Activated T-cell treated with anti-CD3 and anti-CD28 coated beads for 1 hour (primary cell): ENCODE data around the gene ZDHHC6.
"Not testable (repeated sequence)": the region's sequence is repeated elsewhere in the genome, so short reads cannot be mapped to it uniquely, and the experiment has no call there.

Source experiments
- DNase-seq: peaks from one replicate; pipeline ENCODE4 v3.0.0-alpha.2; 2020; ENCODE audit warnings: low read depth

The ZDHHC6 gene

DNA sequence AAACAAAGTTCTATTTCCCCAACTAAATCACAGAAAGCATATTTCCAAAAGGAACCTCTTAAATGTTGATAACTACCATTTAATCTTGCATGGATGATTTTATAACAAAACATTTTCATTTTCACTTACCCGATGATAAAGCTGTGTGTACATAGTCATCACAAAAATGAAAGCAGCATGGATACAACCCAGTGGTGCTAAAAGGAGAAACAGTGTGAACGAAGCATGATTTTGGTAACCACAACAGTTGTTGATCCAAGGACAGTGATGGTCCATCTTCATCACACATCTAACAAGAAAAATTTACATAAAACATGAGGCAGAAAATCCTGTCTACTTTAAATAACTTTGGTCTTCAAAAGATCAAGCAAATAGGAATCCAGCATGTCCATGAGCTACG lies 4.7 kb downstream of the ZDHHC6 start:
- DNase-seq = no peak

GRCh38 chr10:112441520-112441919 lies 5.2 kb downstream of the ZDHHC6 start:
- DNase-seq = no peak

- DNase-seq = no peak
Measured at GRCh38 chr10:112438356-112438755, 8.4 kb downstream of the ZDHHC6 start.

DNA sequence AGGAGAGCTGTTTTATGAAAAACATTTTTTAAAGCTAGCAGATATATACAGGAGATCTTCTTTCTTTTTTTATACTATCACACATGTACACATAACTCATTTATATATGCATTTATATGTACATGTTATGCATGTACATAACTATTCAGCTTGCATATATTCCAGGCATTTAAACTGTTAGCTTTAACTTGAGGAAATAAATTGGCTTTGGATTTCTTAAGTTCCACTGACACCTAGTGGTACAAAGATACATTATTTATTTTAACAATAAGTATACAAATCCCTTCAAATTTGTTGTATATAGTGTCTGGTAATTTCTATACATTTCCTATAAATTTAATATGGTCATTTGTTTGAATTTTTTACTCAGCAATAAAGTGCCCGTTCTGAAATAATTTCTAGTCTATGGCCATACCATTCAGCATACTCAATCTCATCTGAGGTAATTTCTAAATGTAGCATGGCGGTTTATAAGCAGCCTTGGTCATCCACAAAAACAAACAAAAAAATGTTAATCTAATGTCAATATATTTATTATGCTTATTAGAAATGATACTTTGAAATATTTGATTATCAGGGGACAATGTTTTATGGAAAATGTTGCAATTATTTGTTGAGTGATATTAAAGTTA lies 11.6 kb downstream of the ZDHHC6 start:
- no peak for DNase-seq

- no peak for DNase-seq
Measured at GRCh38 chr10:112433136-112433535, 13.6 kb downstream of the ZDHHC6 start.

DNA sequence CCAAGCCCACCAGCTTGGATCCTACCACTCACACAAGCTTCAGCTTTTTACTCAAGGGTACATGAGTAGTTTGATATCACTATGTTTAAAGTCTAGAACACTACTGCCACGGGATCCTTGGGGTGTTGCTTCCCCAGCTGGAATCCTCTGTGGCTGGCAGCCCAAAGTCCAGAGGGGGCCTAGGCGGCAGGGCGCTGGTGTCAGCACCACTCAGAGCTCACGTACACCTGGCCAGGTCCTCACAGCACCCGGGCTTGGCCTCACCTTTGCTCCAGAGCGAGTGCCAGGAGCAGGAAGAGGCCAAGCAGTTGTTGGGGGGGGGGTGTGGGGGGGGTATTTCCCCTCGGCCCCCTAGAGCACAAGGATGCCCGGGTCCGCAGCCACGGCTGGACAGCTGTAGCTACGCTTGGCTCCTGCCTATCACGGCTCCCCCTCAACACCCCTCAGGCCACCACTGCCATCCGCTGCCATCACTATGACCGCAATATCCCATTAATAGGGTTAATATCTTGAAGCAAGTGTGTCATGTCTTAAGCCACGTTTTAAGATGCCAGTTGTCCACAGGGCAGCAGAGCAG lies 17.0 kb downstream of the ZDHHC6 start:
- no peak for DNase-seq

DNA sequence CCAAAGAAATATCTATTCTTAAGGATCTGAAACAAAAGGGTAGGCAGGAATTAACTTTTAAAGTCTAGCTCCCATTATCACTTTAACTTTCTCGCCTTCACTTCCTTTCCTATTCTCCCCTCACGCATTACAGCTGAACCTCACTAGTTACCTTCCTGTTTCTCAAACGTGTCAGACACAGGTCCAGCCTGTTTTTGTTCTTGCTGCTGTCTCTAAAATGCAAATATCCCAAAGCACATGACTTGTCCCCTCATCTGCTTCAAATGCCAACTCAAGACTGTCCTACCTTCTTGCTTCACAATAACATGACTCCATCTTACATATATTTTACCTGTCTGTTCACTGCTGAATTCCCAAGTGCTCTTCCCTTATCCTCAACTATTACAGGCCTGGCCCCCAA lies 17.6 kb downstream of the ZDHHC6 start:
- DNase-seq = no peak

- DNase-seq = no peak
Measured at GRCh38 chr10:112426111-112426510, 20.6 kb downstream of the ZDHHC6 start.

DNA sequence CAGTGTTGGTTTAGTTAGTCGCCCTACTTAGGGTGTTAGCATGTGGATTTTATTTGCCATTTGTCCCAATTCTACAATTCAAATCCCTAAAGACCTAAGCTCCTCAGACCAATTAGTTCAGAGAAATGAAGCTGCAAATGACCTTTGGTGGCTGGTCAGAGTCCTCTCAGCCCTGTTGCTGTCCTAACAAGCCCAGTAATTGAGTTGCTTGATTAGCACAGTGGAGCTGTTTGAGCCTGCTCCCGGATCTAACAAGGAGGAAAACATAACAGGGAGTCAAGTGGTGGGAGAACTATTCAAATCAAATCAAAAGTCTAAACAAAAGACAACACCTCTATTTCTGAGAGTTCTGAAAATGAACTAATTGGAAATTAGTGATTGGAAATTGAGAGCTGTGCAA lies 22.1 kb downstream of the ZDHHC6 start:
- DNase-seq = no peak

- DNase-seq = no peak
Measured at GRCh38 chr10:112421731-112422130, 25.0 kb downstream of the ZDHHC6 start.

GRCh38 chr10:112412696-112413095 lies 34.0 kb downstream of the ZDHHC6 start:
- DNase-seq = no peak

DNA sequence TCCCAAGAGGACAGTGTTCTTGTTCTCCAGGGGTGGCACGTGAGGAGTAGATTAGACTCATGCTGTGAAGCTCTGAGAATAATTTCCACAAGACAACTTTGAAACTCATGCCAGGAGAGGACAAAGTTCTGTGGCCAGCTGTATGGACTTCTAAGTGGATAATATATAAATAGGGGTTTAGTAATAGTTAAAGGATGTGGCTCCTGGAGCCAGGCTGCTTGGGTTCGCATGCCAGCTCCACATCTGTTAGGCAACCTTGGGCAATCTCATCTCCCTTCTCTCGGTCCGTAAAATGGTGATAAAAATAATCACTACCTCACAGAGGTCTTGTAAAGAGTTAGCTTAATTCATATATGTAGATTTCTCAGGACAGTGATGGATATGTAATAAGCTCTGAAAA lies 37.0 kb downstream of the ZDHHC6 start:
- DNase-seq = no peak

DNA sequence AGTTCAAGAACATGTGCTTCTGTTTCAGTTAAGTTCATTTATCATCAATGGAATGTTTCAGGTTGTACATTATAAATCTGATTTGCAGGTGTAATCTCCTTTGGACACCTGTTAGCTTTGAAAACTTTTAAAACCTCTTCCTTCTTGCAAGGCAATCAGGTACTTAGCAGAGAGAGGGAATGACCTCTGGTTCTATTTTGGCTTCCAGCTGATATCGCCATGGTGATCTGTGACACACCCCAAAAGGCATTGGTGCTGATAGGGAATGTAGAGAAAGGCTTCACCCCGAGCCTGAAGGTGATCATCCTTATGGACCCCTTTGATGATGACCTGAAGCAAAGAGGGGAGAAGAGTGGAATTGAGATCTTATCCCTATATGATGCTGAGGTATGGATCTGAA lies 37.4 kb downstream of the ZDHHC6 start:
- no peak for DNase-seq

GRCh38 chr10:112407696-112408095 lies 39.0 kb downstream of the ZDHHC6 start:
- no peak for DNase-seq

DNA sequence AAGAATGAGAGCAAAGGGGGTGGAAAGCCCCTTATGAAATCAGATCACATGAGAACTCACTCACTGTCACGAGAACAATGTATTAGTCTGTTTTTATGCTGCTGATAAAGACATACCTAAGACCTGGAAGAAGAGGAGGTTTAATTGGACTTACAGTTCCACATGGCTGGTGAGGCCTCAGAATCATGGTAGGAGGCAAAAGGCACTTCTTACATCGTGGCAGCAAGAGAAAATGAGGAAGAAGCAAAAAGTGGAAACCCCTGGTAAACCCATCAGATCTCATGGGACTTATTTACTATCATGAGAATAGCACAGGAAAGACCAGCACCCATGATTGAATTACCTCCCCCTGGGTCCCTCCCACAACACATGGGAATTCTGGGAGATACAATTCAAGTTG lies 39.9 kb downstream of the ZDHHC6 start:
- not testable (repeated sequence) for DNase-seq

GRCh38 chr10:112404617-112405016 lies 42.1 kb downstream of the ZDHHC6 start:
- no peak for DNase-seq

GRCh38 chr10:112402917-112403316 lies 43.8 kb downstream of the ZDHHC6 start:
- no peak for DNase-seq

DNA sequence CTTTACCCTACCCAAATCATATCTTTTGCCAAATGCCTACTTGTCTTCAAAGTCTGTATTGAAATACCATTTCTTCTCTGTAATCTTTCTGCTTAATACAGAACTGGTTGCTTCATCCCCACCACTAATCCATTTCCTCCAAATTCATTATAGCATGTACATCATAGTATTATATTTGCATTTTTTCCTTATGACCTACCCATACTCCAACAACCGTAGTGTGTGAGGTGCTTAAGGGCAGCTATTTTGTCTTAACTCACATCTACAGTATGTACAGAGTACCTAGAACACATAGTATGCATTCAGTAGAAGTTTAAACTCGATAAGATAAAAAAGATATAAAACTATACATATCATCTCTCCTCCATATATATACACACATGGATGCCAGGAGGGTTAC lies 49.1 kb downstream of the ZDHHC6 start:
- no peak for DNase-seq

- DNase-seq = no peak
Measured at GRCh38 chr10:112395809-112396530, 50.7 kb downstream of the ZDHHC6 start.

GRCh38 chr10:112394475-112394875 lies 52.2 kb downstream of the ZDHHC6 start:
- DNase-seq = no peak

- no peak for DNase-seq
Measured at GRCh38 chr10:112393827-112394226, 52.9 kb downstream of the ZDHHC6 start.

DNA sequence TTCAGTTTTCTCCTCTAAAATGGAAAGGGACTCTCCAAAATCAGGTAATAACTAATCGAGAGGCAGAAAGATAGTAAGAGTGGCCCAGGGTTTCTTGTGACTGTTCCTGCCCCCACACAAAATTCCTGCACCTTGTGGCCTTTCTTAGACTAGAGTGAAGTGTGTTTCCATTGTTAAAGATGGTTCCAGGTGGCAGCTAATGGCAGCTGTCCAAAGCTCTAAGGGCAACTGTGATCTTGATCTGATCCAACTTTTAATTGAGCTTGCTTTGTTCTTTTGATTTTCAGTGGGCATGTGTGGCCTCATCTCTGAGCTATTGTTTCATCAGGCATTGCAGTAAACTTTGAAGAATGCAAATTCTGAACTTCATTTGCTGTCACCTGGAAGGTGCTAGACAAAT lies 53.4 kb downstream of the ZDHHC6 start:
- DNase-seq = no peak

- no peak for DNase-seq
Measured at GRCh38 chr10:112390125-112390703, 56.5 kb downstream of the ZDHHC6 start.
